Fibroblast of skin of scalp (primary cell): Measurements from ENCODE around the gene SERPINA5.

ENCODE experiments used
- DNase-seq: peaks from one replicate; pipeline ENCODE4 v3.0.0-alpha.2; 2013

SERPINA5 gene

GRCh38 chr14:94550041-94550440 lies 31.2 kb upstream of the SERPINA5 start:
- DNase-seq, result no peak

- DNase-seq, result no peak
Measured at GRCh38 chr14:94555991-94556390, 25.2 kb upstream of the SERPINA5 start.

GRCh38 chr14:94557327-94557726 lies 23.9 kb upstream of the SERPINA5 start:
- no peak for DNase-seq

- DNase-seq, result no peak
Measured at GRCh38 chr14:94558842-94559241, 22.4 kb upstream of the SERPINA5 start.

GRCh38 chr14:94559638-94560290 lies 21.5 kb upstream of the SERPINA5 start:
- DNase-seq, result no peak

- no peak for DNase-seq
Measured at GRCh38 chr14:94560291-94560665, 20.9 kb upstream of the SERPINA5 start.

- DNase-seq, result no peak
Measured at GRCh38 chr14:94560751-94561655, 20.2 kb upstream of the SERPINA5 start, which contains the start of gene SERPINA4. Gene SERPINA4 (plus strand): TSS chr14:94561442. CDS start chr14:94563483, 2,041 bp downstream.

GRCh38 chr14:94561656-94562010 lies 19.6 kb upstream of the SERPINA5 start:
- DNase-seq, result no peak

GRCh38 chr14:94562022-94562421 lies 19.2 kb upstream of the SERPINA5 start:
- DNase-seq, result no peak

GRCh38 chr14:94562941-94563883 lies 18.0 kb upstream of the SERPINA5 start:
- no peak for DNase-seq

- DNase-seq, result no peak
Measured at GRCh38 chr14:94564381-94564780, 16.8 kb upstream of the SERPINA5 start.

- no peak for DNase-seq
Measured at GRCh38 chr14:94568186-94568585, 13.0 kb upstream of the SERPINA5 start.

GRCh38 chr14:94569381-94570001 lies 11.7 kb upstream of the SERPINA5 start:
- no peak for DNase-seq

GRCh38 chr14:94570002-94570400 lies 11.2 kb upstream of the SERPINA5 start:
- DNase-seq, result no peak

GRCh38 chr14:94570440-94570839 lies 10.8 kb upstream of the SERPINA5 start:
- no peak for DNase-seq

- peak; percentile 22 for DNase-seq
Measured at GRCh38 chr14:94571395-94571794, 9.8 kb upstream of the SERPINA5 start.

GRCh38 chr14:94571950-94572349 lies 9.3 kb upstream of the SERPINA5 start:
- DNase-seq, result peak; percentile 57

- DNase-seq, result no peak
Measured at GRCh38 chr14:94572637-94573303, 8.5 kb upstream of the SERPINA5 start.

- no peak for DNase-seq
Measured at GRCh38 chr14:94573475-94574277, 7.5 kb upstream of the SERPINA5 start.

- DNase-seq, result no peak
Measured at GRCh38 chr14:94574336-94574735, 6.9 kb upstream of the SERPINA5 start.
